Stomach (tissue), 9 donors: ENCODE data around the gene MYO5C. TPM values are rescaled to one million over a fixed set of nuclear protein-coding genes. Genes with fewer than 3 reads are reported as not detected.

ENCODE experiments used
- DNase-seq, 2 donors: peaks; one replicate each; pipeline versions ENCODE4 v3.0.0 to v3.0.0-alpha.2; 2013 to 2019
- H3K27ac ChIP-seq, 5 donors: fragments of 200-600 bp in 4 of 5; sonication (generic) in 4 of 5; one replicate each; pipeline ENCODE4 v1.5.1; 2013 to 2019; ENCODE audit warnings: mild to moderate bottlenecking in 1 of 5, moderate library complexity in 1 of 5
- H3K27me3 ChIP-seq, 3 donors: fragments of 200-600 bp; sonication (generic); one replicate each; pipeline ENCODE4 v1.5.1; 2017 to 2019; ENCODE audit warnings: mixed run types in 1 of 3
- H3K36me3 ChIP-seq, 4 donors: fragments of 200-600 bp; sonication (generic); 1 replicate in 3 of 4; 2 replicates in 1 of 4; pipeline ENCODE4 v1.5.1; 2016 to 2019
- H3K4me1 ChIP-seq, 4 donors: fragments of 200-600 bp; sonication (generic); one replicate each; pipeline ENCODE4 v1.5.1; 2016 to 2019
- H3K4me3 ChIP-seq, 4 donors: fragments of 200-600 bp; sonication (generic) in 3 of 4; one replicate each; pipeline ENCODE4 v1.5.1; 2016 to 2019; ENCODE audit warnings: mild to moderate bottlenecking in 1 of 4
- H3K9me3 ChIP-seq, 4 donors: fragments of 200-600 bp; sonication (generic); one replicate each; pipeline ENCODE4 v1.5.1; 2016 to 2019
- CTCF ChIP-seq, 7 experiments: fragments of 450-650 bp in 4 of 7; fragments of 200-600 bp in 3 of 7; sonication (generic) in 3 of 7; IDR thresholded peaks; one replicate each; pipeline ENCODE4 v1.5.1; 2016 to 2019; ENCODE audit warnings: antibody characterized with exemption in 7 of 7, control low read depth in 2 of 7, mild to moderate bottlenecking in 1 of 7
- EP300 ChIP-seq: sonication (generic); formaldehyde crosslinking; IDR thresholded peaks from one replicate; pipeline ENCODE4 v1.6.1; 2017; ENCODE audit warnings: antibody characterized with exemption
- POLR2A ChIP-seq, 4 donors: fragments of 450-650 bp; IDR thresholded peaks; one replicate each; pipeline ENCODE4 v1.6.1; 2016; ENCODE audit warnings: antibody characterized with exemption in 4 of 4, control low read depth in 2 of 4, mild to moderate bottlenecking in 1 of 4, moderate library complexity in 1 of 4
- POLR2AphosphoS5 ChIP-seq, 3 donors: sonication (generic); formaldehyde crosslinking; IDR thresholded peaks; one replicate each; pipeline ENCODE4 v1.6.1; 2016; ENCODE audit warnings: antibody characterized with exemption in 3 of 3
- WGBS, 5 donors: extraction: QIAGEN DNeasy Blood & Tissue Kit in 3 of 5; methylation state at CpG; one replicate each; pipeline versions ENCODE4 v1.1.5 to v1.1.7; 2013 to 2018; 5-methylcytosine and 5-hydroxymethylcytosine counted together
- intact Hi-C: fragments of 100-400 bp; cut with DNase I; formaldehyde crosslinking; loops from one replicate; pipeline ENCODE4 v1.15.1; 2023; ENCODE audit warnings: low total_unique reads
- polyA plus RNA-seq, 3 donors: library from polyadenylated mRNA; stranded (reverse); fragments of 200-250 nt; gene quantifications; one replicate each; pipeline ENCODE4 v1.2.3, GENCODE V29; 2013
- total RNA-seq, 5 donors: library from RNA; depleted of rRNA; stranded (reverse); fragments of >200 nt; gene quantifications; one replicate each; pipeline versions ENCODE4 v1.1.0 to v1.2.3, GENCODE V29; 2014 to 2016
- donor health status: healthy with polysubstance abuse.
- donor health status: Bipolar disorder and iron deficiency.
- donor health status: healthy.

The MYO5C gene
- total and polyA plus RNA-seq, 8 donors: 4.3 to 148 (median 25.6) TPM

GRCh38 chr15:52236013-52236412 is 59.6 kb downstream of the MYO5C start:
- H3K9me3 ChIP-seq: no peaks in the 10 kb centered on the region
- TF ChIP-seq CTCF (IDR thresholded peaks at IDR 0.05) (no peak), POLR2A (IDR thresholded peaks at IDR 0.05) (no peak), POLR2AphosphoS5 (IDR thresholded peaks at IDR 0.05) (no peak), EP300 (no peak)
- no peak overlapping the region for H3K4me3 ChIP-seq
- WGBS, 5 donors: 67 to 85% (median 80%) methylated on average over 8 of the region's 8 CpGs
- no peak for DNase-seq
- no peaks in the 10 kb centered on the region for H3K27me3 ChIP-seq
- H3K36me3 ChIP-seq: peaks cover 0 to 71% (median 61%) of the 10 kb centered on the region in 4 donors
- no peak overlapping the region for H3K27ac ChIP-seq
- intact Hi-C loops: no loop called here
- peaks cover 0 to 4% (median 0%) of the 10 kb centered on the region in 4 donors for H3K4me1 ChIP-seq

DNA sequence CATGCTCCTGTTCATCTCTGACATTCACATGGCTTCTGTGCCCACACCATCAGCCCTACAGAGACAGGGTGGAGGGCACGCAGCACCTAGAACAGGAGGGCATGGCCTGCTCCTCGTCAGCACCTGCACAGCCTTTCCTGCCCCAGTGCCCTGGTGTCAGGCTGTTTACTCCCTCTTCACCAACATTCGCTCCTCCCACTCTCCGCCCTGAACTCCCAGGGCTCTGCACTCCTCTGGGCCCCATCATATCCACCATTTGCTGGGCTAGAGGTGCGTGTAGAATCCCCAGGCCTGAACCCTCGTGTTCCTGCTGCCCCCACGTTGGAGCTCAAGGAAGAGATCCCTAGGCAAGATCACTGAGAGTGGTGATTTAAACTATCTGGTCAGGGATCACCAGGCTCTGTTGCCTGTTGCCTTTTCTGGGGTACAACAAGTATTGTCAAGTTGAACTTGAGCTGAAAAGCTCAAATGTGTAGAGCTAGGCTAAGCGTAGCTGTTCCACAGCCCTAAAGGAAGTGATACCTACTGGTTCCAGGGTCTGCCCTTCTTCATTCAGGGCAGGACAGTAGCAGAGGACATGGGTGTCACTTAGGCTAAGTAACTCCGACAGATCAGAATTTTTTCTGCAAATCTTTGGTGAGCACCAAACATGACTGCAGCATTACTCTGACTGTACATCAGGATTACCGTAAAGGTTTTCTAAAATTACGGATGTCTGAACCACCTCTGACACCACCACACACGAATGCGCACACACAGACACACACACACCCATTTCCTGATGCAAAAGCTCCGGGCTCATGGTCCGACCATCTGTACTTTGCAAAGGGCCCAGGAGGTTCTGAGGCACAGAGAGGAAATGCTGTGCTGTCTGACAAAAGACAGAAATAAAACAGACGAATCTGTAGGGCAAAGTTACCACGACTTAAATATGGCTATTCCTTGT is 60.7 kb downstream of the MYO5C start:
- no peaks in the 10 kb centered on the region for H3K27me3 ChIP-seq
- peaks cover 0 to 72% (median 62%) of the 10 kb centered on the region in 4 donors for H3K36me3 ChIP-seq
- no peak for DNase-seq
- H3K27ac ChIP-seq: no peak overlapping the region
- WGBS, 5 donors: 63 to 72% (median 68%) methylated on average over 17 of the region's 17 CpGs
- H3K9me3 ChIP-seq: no peaks in the 10 kb centered on the region
- intact Hi-C loops: no loop called here
- H3K4me3 ChIP-seq: no peak overlapping the region
- peaks cover 0 to 4% (median 0%) of the 10 kb centered on the region in 4 donors for H3K4me1 ChIP-seq
- TF ChIP-seq CTCF (IDR thresholded peaks at IDR 0.05) (no peak), POLR2AphosphoS5 (IDR thresholded peaks at IDR 0.05) (no peak), EP300 (no peak), POLR2A (IDR thresholded peaks at IDR 0.05) (no peak)

DNA sequence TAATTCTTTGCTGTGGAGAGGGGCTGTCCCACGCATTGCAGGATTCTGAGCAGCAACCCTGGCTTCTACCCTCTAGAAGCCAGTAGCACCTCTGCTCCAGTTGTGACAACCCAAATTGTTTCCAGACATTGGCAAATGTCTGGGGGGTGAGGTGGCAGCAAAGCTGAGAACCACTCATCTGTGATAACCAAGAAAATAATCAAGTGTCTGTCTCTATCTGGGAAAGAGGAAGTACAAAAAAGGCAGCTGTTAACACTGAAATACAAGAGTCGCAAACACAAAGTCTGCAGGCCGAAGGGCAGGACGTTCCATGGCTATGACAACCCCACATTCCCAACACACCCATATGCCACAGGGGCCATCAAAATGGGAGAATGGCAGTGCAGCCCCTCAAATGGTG is 62.2 kb downstream of the MYO5C start:
- no peak overlapping the region for H3K4me3 ChIP-seq
- intact Hi-C loops: no loop called here
- WGBS, 5 donors: 71 to 82% (median 77%) methylated on average over 4 of the region's 4 CpGs
- H3K4me1 ChIP-seq: peaks cover 0 to 4% (median 0%) of the 10 kb centered on the region in 4 donors
- H3K27me3 ChIP-seq: no peaks in the 10 kb centered on the region
- H3K36me3 ChIP-seq: peaks cover 0 to 66% (median 51%) of the 10 kb centered on the region in 4 donors
- no peak for DNase-seq
- no peak overlapping the region for H3K27ac ChIP-seq
- H3K9me3 ChIP-seq: no peaks in the 10 kb centered on the region
- TF ChIP-seq POLR2A (IDR thresholded peaks at IDR 0.05) (no peak), EP300 (no peak), POLR2AphosphoS5 (IDR thresholded peaks at IDR 0.05) (no peak), CTCF (IDR thresholded peaks at IDR 0.05) (no peak)

DNA sequence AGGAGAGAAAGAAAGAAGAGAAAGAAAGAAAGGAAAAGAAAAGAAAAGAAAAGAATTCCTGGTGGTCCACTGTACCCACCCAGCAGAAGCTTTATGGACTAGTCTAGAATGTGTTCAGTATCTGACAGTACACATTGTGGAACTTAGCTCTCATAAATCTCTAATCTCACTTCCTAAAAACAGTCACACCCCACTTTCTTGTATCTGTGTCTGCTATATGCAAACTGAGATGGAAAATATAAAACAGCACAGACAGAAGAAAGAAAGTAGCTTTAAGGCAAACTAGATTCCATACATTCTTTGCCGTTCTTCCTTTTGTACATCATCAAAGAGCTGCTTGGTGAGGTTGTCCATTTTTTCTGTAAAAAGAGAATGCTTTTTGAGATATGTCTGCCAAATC is 63.3 kb downstream of the MYO5C start:
- 41 to 65% (median 53%) methylated on average over 1 of the region's 1 CpG for WGBS, 5 donors
- no peak for DNase-seq
- peaks cover 0 to 60% (median 45%) of the 10 kb centered on the region in 4 donors for H3K36me3 ChIP-seq
- peaks cover 0 to 4% (median 0%) of the 10 kb centered on the region in 4 donors for H3K4me1 ChIP-seq
- intact Hi-C loops: no loop called here
- H3K27me3 ChIP-seq: no peaks in the 10 kb centered on the region
- no peak overlapping the region for H3K4me3 ChIP-seq
- H3K9me3 ChIP-seq: no peaks in the 10 kb centered on the region
- TF ChIP-seq POLR2AphosphoS5 (IDR thresholded peaks at IDR 0.05) (no peak), POLR2A (IDR thresholded peaks at IDR 0.05) (no peak), CTCF (IDR thresholded peaks at IDR 0.05) (no peak), EP300 (no peak)
- H3K27ac ChIP-seq: no peak overlapping the region
